ENCODE data around the gene AJUBA. TPM values are rescaled to one million over a fixed set of nuclear protein-coding genes. Genes with fewer than 3 reads are reported as not detected.

Gene AJUBA
- total and polyA plus RNA-seq, 4 experiments from 2014 or later, result 0.30 to 3.9 (median 2.1) TPM

DNA sequence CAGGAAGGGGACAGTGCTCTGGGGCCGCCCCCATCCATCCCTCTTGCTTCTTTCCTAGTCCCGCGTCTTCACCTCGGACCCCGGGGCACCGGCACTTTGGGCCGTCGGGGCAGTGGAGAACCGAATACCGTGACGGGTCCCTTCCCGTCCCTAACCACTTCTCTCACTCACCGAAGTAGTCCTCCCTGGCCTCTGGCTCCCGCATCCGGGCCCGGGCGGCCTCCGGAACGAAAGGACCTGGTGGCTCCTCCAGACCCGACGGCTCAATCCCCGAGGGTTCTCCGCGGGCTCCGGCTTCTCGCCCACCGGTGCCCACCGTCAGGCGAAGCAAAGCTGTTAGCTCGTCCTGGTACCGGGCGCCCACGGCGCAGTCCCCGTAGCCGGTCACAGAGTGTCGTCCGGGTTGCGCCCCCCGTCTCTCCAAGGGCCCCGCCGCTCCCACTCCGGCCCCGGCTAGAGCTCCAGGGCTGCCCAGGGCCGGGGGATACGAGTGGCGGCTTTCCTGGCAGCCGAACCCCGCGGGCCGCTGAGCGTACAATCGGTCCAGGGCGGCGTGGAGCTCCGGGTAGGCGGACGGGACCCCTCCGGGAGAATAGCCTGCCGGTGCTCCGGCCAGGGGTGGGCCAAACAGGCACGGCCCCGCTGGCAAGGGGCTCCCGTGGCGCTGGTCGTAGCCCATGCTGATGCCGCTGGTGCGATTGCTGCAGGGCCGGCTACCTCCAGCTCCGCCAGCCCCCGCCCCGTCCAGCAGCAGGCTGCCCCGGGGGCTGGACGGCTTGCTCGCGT lies 1.1 kb downstream of the AJUBA start:
- DNase-seq, result peak in 4 of 5 donors; percentile 15 to 34 (median 22)
- peaks cover 3 to 10% (median 6%) of the 10 kb centered on the region in 4 donors for H3K4me1 Mint-ChIP-seq
- peak overlapping the region in 2 of 7 donors; percentile 21 to 48 for H3K27ac Mint-ChIP-seq
- intact Hi-C loops (cut with micrococcal nuclease), result loop anchor here (5.0 kb wide), 1 partner anchor 109 kb away; the partner anchor contains the start of gene LRP10
- H3K27me3 Mint-ChIP-seq, result no peaks in the 10 kb centered on the region
- Histone ChIP-seq H3K4me3 (ENCODE audit: low read length in 2 of 2) (peak overlapping the region in 1 of 2 donors; percentile 76), H3K27me3 (ENCODE audit: insufficient read depth, low read length) (no peaks in the 10 kb centered on the region), H3K27ac (ENCODE audit: low read depth, low read length) (no peak overlapping the region), H3K4me1 (ENCODE audit: insufficient read depth, low read length) (peaks cover 19% of the 10 kb centered on the region), H3K36me3 (ENCODE audit: insufficient read depth, low read length) (no peaks in the 10 kb centered on the region), H3K9me3 (ENCODE audit: control insufficient read depth in 1 of 2, low read length in 2 of 2) (no peaks in the 10 kb centered on the region)
- peak overlapping the region; percentile 51 to 82 (median 64) for H3K4me3 Mint-ChIP-seq
- ChIA-PET POLR2A (ENCODE audit: partially characterized antibody) (interaction anchor here (0.9 to 4.1 kb wide), 13 partner anchors 8 to 425 kb away, joined by 3 to 30 read pairs (median 5); partner anchors contain the start of genes ACIN1, C14orf119, DAD1 and HAUS4), CTCF (ENCODE audit: partially characterized antibody) (interaction anchor here (1.0 to 38.6 kb wide), 7 partner anchors 12 to 411 kb away, joined by 3 to 1070 read pairs (median 14); partner anchors contain the start of genes CDH24, HAUS4 and PRMT5)
- no peaks in the 10 kb centered on the region for H3K9me3 Mint-ChIP-seq
- H3K36me3 Mint-ChIP-seq, result no peaks in the 10 kb centered on the region

GRCh38 chr14:22980672-22981089 lies 1.7 kb downstream of the AJUBA start:
- H3K4me1 Mint-ChIP-seq, result peaks cover 3 to 10% (median 6%) of the 10 kb centered on the region in 4 donors
- no peaks in the 10 kb centered on the region for H3K36me3 Mint-ChIP-seq
- intact Hi-C loops (cut with micrococcal nuclease), result loop anchor here (5.0 kb wide), 1 partner anchor 108 kb away; the partner anchor contains the start of gene LRP10
- peaks cover 19% of the 10 kb centered on the region for H3K4me1 ChIP-seq (ENCODE audit: insufficient read depth, low read length)
- no peaks in the 10 kb centered on the region for H3K27me3 ChIP-seq (ENCODE audit: insufficient read depth, low read length)
- CTCF ChIA-PET (ENCODE audit: partially characterized antibody), result interaction anchor here (1.0 to 38.6 kb wide), 4 partner anchors 14 to 109 kb away, joined by 3 to 1070 read pairs (median 244); partner anchors contain the start of genes CDH24, HAUS4 and PRMT5
- no peak overlapping the region for H3K27ac ChIP-seq (ENCODE audit: low read depth, low read length)
- no peaks in the 10 kb centered on the region for H3K36me3 ChIP-seq (ENCODE audit: insufficient read depth, low read length)
- peak overlapping the region in 1 of 2 donors; percentile 34 for H3K4me3 ChIP-seq (ENCODE audit: low read length in 2 of 2)
- H3K4me3 Mint-ChIP-seq, result peak overlapping the region; percentile 60 to 82 (median 76)
- POLR2A ChIA-PET (ENCODE audit: partially characterized antibody), result interaction anchor here (0.8 to 3.1 kb wide), 5 partner anchors 9 to 150 kb away, joined by 3 to 30 read pairs (median 5); partner anchors contain the start of genes HAUS4 and PRMT5
- DNase-seq, result peak in 3 of 5 donors; percentile 21 to 28 (median 24)
- H3K27me3 Mint-ChIP-seq, result no peaks in the 10 kb centered on the region
- no peaks in the 10 kb centered on the region for H3K9me3 ChIP-seq (ENCODE audit: control insufficient read depth in 1 of 2, low read length in 2 of 2)
- H3K9me3 Mint-ChIP-seq, result no peaks in the 10 kb centered on the region
- H3K27ac Mint-ChIP-seq, result peak overlapping the region in 3 of 7 donors; percentile 18 to 53 (median 35)

GRCh38 chr14:22979748-22980392 lies 2.5 kb downstream of the AJUBA start:
- DNase-seq, result no peak
- Histone ChIP-seq H3K27me3 (ENCODE audit: insufficient read depth, low read length) (no peaks in the 10 kb centered on the region), H3K4me1 (ENCODE audit: insufficient read depth, low read length) (peaks cover 19% of the 10 kb centered on the region), H3K36me3 (ENCODE audit: insufficient read depth, low read length) (no peaks in the 10 kb centered on the region), H3K9me3 (ENCODE audit: control insufficient read depth in 1 of 2, low read length in 2 of 2) (no peaks in the 10 kb centered on the region), H3K27ac (ENCODE audit: low read depth, low read length) (peak overlapping the region; percentile 12), H3K4me3 (ENCODE audit: low read length in 2 of 2) (no peak overlapping the region)
- H3K4me3 Mint-ChIP-seq, result peak overlapping the region; percentile 52 to 80 (median 72)
- CTCF ChIA-PET (ENCODE audit: partially characterized antibody), result interaction anchor here (10.2 to 38.6 kb wide), 2 partner anchors 13 to 80 kb away, joined by 395 to 1070 read pairs; partner anchors contain the start of genes CDH24 and HAUS4
- intact Hi-C loops (cut with micrococcal nuclease), result loop anchor here (5.0 kb wide), 1 partner anchor 108 kb away; the partner anchor contains the start of gene LRP10
- peak overlapping the region in 6 of 7 donors; percentile 18 to 85 (median 56) for H3K27ac Mint-ChIP-seq
- POLR2A ChIA-PET (ENCODE audit: partially characterized antibody), result interaction anchor here (0.8 kb wide), 1 partner anchor 23 kb away, joined by 5 read pairs; the partner anchor contains the start of gene HAUS4
- H3K36me3 Mint-ChIP-seq, result no peaks in the 10 kb centered on the region
- no peaks in the 10 kb centered on the region for H3K9me3 Mint-ChIP-seq
- H3K4me1 Mint-ChIP-seq, result peaks cover 3 to 10% (median 6%) of the 10 kb centered on the region in 4 donors
- H3K27me3 Mint-ChIP-seq, result no peaks in the 10 kb centered on the region

DNA sequence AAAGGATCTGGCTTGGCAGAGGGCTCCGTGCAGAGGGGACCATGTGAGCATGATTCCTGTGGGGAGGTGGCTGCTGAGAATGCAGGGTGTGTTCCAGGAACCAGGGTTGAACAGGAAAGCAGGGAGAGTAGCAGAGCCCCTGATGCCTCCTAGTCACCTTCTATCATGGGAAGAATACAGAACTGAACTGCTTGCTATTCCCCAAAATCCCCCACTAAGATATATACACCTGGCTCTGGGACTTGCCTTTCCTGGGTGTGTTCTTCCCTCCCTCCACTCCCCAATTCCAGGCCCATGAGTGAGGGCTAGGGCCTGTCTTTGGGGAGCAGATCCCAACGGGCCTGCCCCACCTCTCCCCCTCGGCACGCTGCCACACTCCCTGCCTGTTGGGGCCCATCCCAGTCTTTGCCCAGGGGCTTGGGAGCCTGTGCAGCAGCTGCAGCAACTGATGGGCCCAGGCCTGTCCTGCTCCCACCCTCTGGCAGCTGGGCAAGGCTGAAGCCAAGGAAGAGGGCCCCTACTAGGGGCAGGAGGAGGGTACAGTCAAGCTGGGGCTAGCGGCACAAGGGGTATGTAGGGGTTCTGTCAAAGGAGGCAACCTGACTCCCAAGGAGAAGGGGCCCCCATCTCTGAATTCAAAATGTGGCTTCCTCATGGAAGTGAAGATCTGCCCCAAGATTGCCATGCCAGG lies 3.2 kb downstream of the AJUBA start:
- H3K27me3 Mint-ChIP-seq, result no peaks in the 10 kb centered on the region
- H3K27ac Mint-ChIP-seq, result peak overlapping the region in 4 of 7 donors; percentile 1 to 61 (median 22)
- intact Hi-C loops (cut with micrococcal nuclease), result no loop called here
- POLR2A ChIA-PET (ENCODE audit: partially characterized antibody), result no interaction called here
- Histone ChIP-seq H3K27ac (ENCODE audit: low read depth, low read length) (no peak overlapping the region), H3K4me3 (ENCODE audit: low read length in 2 of 2) (no peak overlapping the region), H3K36me3 (ENCODE audit: insufficient read depth, low read length) (no peaks in the 10 kb centered on the region), H3K9me3 (ENCODE audit: control insufficient read depth in 1 of 2, low read length in 2 of 2) (no peaks in the 10 kb centered on the region), H3K27me3 (ENCODE audit: insufficient read depth, low read length) (no peaks in the 10 kb centered on the region), H3K4me1 (ENCODE audit: insufficient read depth, low read length) (peaks cover 19% of the 10 kb centered on the region)
- no peaks in the 10 kb centered on the region for H3K36me3 Mint-ChIP-seq
- DNase-seq, result no peak
- CTCF ChIA-PET (ENCODE audit: partially characterized antibody), result interaction anchor here (0.6 to 38.6 kb wide), 2 partner anchors 81 to 488 kb away, joined by 3 to 1070 read pairs; partner anchors contain the start of gene CDH24
- peak overlapping the region in 1 of 8 donors; percentile 6 for H3K4me3 Mint-ChIP-seq
- no peaks in the 10 kb centered on the region for H3K9me3 Mint-ChIP-seq
- H3K4me1 Mint-ChIP-seq, result peaks cover 3 to 10% (median 6%) of the 10 kb centered on the region in 4 donors

- intact Hi-C loops (cut with micrococcal nuclease), result no loop called here
- CTCF ChIA-PET (ENCODE audit: partially characterized antibody), result interaction anchor here (2.0 to 38.6 kb wide), 3 partner anchors 7 to 99 kb away, joined by 4 to 1070 read pairs (median 395); partner anchors contain the start of genes AJUBA and CDH24
- Histone ChIP-seq H3K36me3 (ENCODE audit: insufficient read depth, low read length) (no peaks in the 10 kb centered on the region), H3K9me3 (ENCODE audit: control insufficient read depth in 1 of 2, low read length in 2 of 2) (no peaks in the 10 kb centered on the region), H3K4me1 (ENCODE audit: insufficient read depth, low read length) (peaks cover 17% of the 10 kb centered on the region), H3K27me3 (ENCODE audit: insufficient read depth, low read length) (no peaks in the 10 kb centered on the region), H3K27ac (ENCODE audit: low read depth, low read length) (no peak overlapping the region), H3K4me3 (ENCODE audit: low read length in 2 of 2) (no peak overlapping the region)
- H3K4me3 Mint-ChIP-seq, result peak overlapping the region in 1 of 8 donors; percentile 29
- no peak for DNase-seq
- H3K27me3 Mint-ChIP-seq, result no peaks in the 10 kb centered on the region
- peak overlapping the region in 4 of 7 donors; percentile 1 to 61 (median 4) for H3K27ac Mint-ChIP-seq
- no peaks in the 10 kb centered on the region for H3K36me3 Mint-ChIP-seq
- H3K4me1 Mint-ChIP-seq, result peaks cover 3 to 10% (median 6%) of the 10 kb centered on the region in 4 donors
- POLR2A ChIA-PET (ENCODE audit: partially characterized antibody), result interaction anchor here (1.0 kb wide), 1 partner anchor 29 kb away, joined by 3 read pairs; no protein-coding TSS in a partner anchor
- H3K9me3 Mint-ChIP-seq, result no peaks in the 10 kb centered on the region
Measured at GRCh38 chr14:22978487-22978837, 3.9 kb downstream of the AJUBA start.

- Histone ChIP-seq H3K4me1 (ENCODE audit: insufficient read depth, low read length) (peaks cover 11% of the 10 kb centered on the region), H3K9me3 (ENCODE audit: control insufficient read depth in 1 of 2, low read length in 2 of 2) (no peaks in the 10 kb centered on the region), H3K4me3 (ENCODE audit: low read length in 2 of 2) (no peak overlapping the region), H3K36me3 (ENCODE audit: insufficient read depth, low read length) (no peaks in the 10 kb centered on the region), H3K27me3 (ENCODE audit: insufficient read depth, low read length) (no peaks in the 10 kb centered on the region), H3K27ac (ENCODE audit: low read depth, low read length) (no peak overlapping the region)
- no peak for DNase-seq
- no peaks in the 10 kb centered on the region for H3K27me3 Mint-ChIP-seq
- intact Hi-C loops (cut with micrococcal nuclease), result no loop called here
- H3K4me1 Mint-ChIP-seq, result peaks cover 3 to 10% (median 6%) of the 10 kb centered on the region in 4 donors
- POLR2A ChIA-PET (ENCODE audit: partially characterized antibody), result interaction anchor here (1.0 kb wide), 1 partner anchor 30 kb away, joined by 3 read pairs; no protein-coding TSS in a partner anchor
- H3K4me3 Mint-ChIP-seq, result peak overlapping the region in 2 of 8 donors; percentile 29 to 46
- peak overlapping the region in 4 of 7 donors; percentile 2 to 78 (median 66) for H3K27ac Mint-ChIP-seq
- CTCF ChIA-PET (ENCODE audit: partially characterized antibody), result interaction anchor here (0.9 to 38.6 kb wide), 7 partner anchors 7 to 106 kb away, joined by 3 to 1070 read pairs (median 4); partner anchors contain the start of genes AJUBA and CDH24
- no peaks in the 10 kb centered on the region for H3K36me3 Mint-ChIP-seq
- no peaks in the 10 kb centered on the region for H3K9me3 Mint-ChIP-seq
Measured at GRCh38 chr14:22977684-22978486, 4.5 kb downstream of the AJUBA start.
